HEK293 (cell line): ENCODE data around the gene NKAIN4.

Source experiments
- CTCF ChIP-seq: fragments of 450-650 bp; formaldehyde crosslinking; IDR thresholded peaks from 2 replicates; pipeline ENCODE4 v1.5.1; 2016; ENCODE audit warnings: missing biosample characterization, missing genetic modification characterization
- ZBTB21 ChIP-seq: fragments of 450-650 bp; formaldehyde crosslinking; IDR thresholded peaks from 2 replicates; pipeline ENCODE4 v1.5.1; 2017; ENCODE audit warnings: missing biosample characterization, missing genetic modification characterization
- ZBTB7A ChIP-seq: fragments of 450-650 bp; formaldehyde crosslinking; IDR thresholded peaks from 2 replicates; pipeline ENCODE4 v1.5.1; 2016; ENCODE audit warnings: low read depth, missing biosample characterization, missing genetic modification characterization
- ZNF19 ChIP-seq: fragments of 450-650 bp; formaldehyde crosslinking; IDR thresholded peaks from 2 replicates; pipeline ENCODE4; 2016; ENCODE audit warnings: missing biosample characterization, missing genetic modification characterization, low read depth
- ZNF280D ChIP-seq: fragments of 450-650 bp; formaldehyde crosslinking; IDR thresholded peaks from 2 replicates; pipeline ENCODE4 v1.5.1; 2016; ENCODE audit warnings: missing biosample characterization, missing genetic modification characterization
- ZNF777 ChIP-seq: fragments of 450-650 bp; formaldehyde crosslinking; IDR thresholded peaks from 2 replicates; pipeline ENCODE4 v1.5.1; 2017; ENCODE audit warnings: missing biosample characterization, missing genetic modification characterization, borderline replicate concordance

- TF ChIP-seq ZNF280D: no peak
- TF ChIP-seq CTCF (tag by site-specific recombination): no peak
- TF ChIP-seq ZBTB7A (tag by site-specific recombination): 0 out of 2 replicates have a peak, but pooled peaks have one; percentile 16
- TF ChIP-seq ZNF19 (tag by site-specific recombination): no peak
- TF ChIP-seq ZBTB21 (tag by site-specific recombination): no peak
- TF ChIP-seq ZNF777 (tag by site-specific recombination): no peak
Measured at GRCh38 chr20:63235399-63235983, 18.8 kb downstream of the NKAIN4 start, which contains the start of gene BIRC7.
